HG02970 (cell line): ENCODE data around the gene C9orf50.
"Not testable (repeated sequence)": the region's sequence is repeated elsewhere in the genome, so short reads cannot be mapped to it uniquely, and the experiment has no call there.

Source experiments
- ATAC-seq: cut with Tn5 transposase; IDR thresholded peaks from one replicate; pipeline ENCODE4 v1.9.1; 2021; ENCODE audit warnings: mild to moderate bottlenecking, moderate library complexity, moderate number of reproducible peaks; ENCODE audit not compliant: unreplicated experiment, low FRiP score

Gene C9orf50

GRCh38 chr9:129648764-129649115 is 27.8 kb upstream of the C9orf50 start:
- ATAC-seq = no peak

- ATAC-seq = no peak
Observed at GRCh38 chr9:129648092-129648763, 27.3 kb upstream of the C9orf50 start.

GRCh38 chr9:129647635-129648034 is 26.7 kb upstream of the C9orf50 start:
- no peak for ATAC-seq

GRCh38 chr9:129646654-129647053 is 25.8 kb upstream of the C9orf50 start:
- ATAC-seq = no peak

- no peak for ATAC-seq
Observed at GRCh38 chr9:129646252-129646651, 25.4 kb upstream of the C9orf50 start.

- no peak for ATAC-seq
Observed at GRCh38 chr9:129644902-129645301, 24.0 kb upstream of the C9orf50 start.

GRCh38 chr9:129644365-129644764 is 23.5 kb upstream of the C9orf50 start:
- no peak for ATAC-seq

GRCh38 chr9:129643706-129644105 is 22.8 kb upstream of the C9orf50 start:
- no peak for ATAC-seq

GRCh38 chr9:129641750-129642585 is 21.1 kb upstream of the C9orf50 start, which contains the start of gene ASB6:
TSS of gene ASB6 (minus strand) at chr9:129642151. CDS start at chr9:129641999, 152 bp downstream.
- ATAC-seq = peak; percentile 90

GRCh38 chr9:129640871-129641749 is 20.2 kb upstream of the C9orf50 start:
- ATAC-seq = no peak

GRCh38 chr9:129640086-129640870 is 19.4 kb upstream of the C9orf50 start:
- ATAC-seq = no peak

GRCh38 chr9:129639756-129640085 is 18.8 kb upstream of the C9orf50 start:
- ATAC-seq = no peak

- no peak for ATAC-seq
Observed at GRCh38 chr9:129639034-129639630, 18.2 kb upstream of the C9orf50 start.

GRCh38 chr9:129637673-129638439 is 17.0 kb upstream of the C9orf50 start:
- no peak for ATAC-seq

GRCh38 chr9:129637102-129637501 is 16.2 kb upstream of the C9orf50 start:
- ATAC-seq = no peak

- not testable (repeated sequence) for ATAC-seq
Observed at GRCh38 chr9:129636343-129636742, 15.4 kb upstream of the C9orf50 start.

GRCh38 chr9:129635099-129636065 is 14.5 kb upstream of the C9orf50 start:
- ATAC-seq = no peak

- no peak for ATAC-seq
Observed at GRCh38 chr9:129633848-129634247, 12.9 kb upstream of the C9orf50 start.
